Ishikawa (cell line): ENCODE results near the gene PTPRE.

Source experiments
- CEBPB ChIP-seq: IDR thresholded peaks from 2 replicates; pipeline ENCODE4 v1.6.1; 2012
- CREB1 ChIP-seq: IDR thresholded peaks from 2 replicates; pipeline ENCODE4 v1.6.1; 2012; ENCODE audit warnings: low read depth
- EGR1 ChIP-seq: IDR thresholded peaks from 2 replicates; pipeline ENCODE4 v1.6.1; 2012
- EP300 ChIP-seq: IDR thresholded peaks from 2 replicates; pipeline ENCODE4 v1.6.1; 2012; ENCODE audit warnings: borderline replicate concordance
- FOXM1 ChIP-seq: IDR thresholded peaks from 2 replicates; pipeline ENCODE4 v1.6.1; 2012; ENCODE audit warnings: low read depth, borderline replicate concordance
- NFIC ChIP-seq: IDR thresholded peaks from 2 replicates; pipeline ENCODE4 v1.6.1; 2012
- RAD21 ChIP-seq: IDR thresholded peaks from 2 replicates; pipeline ENCODE4 v1.6.1; 2012; ENCODE audit warnings: low read depth
- TAF1 ChIP-seq: IDR thresholded peaks from 2 replicates; pipeline ENCODE4 v1.6.1; 2012; ENCODE audit warnings: low read depth, mild to moderate bottlenecking
- TCF12 ChIP-seq: IDR thresholded peaks from 2 replicates; pipeline ENCODE4 v1.6.1; 2012; ENCODE audit warnings: low read depth
- TEAD4 ChIP-seq: IDR thresholded peaks from 2 replicates; pipeline ENCODE4 v1.6.1; 2012
- YY1 ChIP-seq: IDR thresholded peaks from 2 replicates; pipeline ENCODE4 v1.6.1; 2012; ENCODE audit warnings: low read depth
- ZBTB7A ChIP-seq: IDR thresholded peaks from 2 replicates; pipeline ENCODE4 v1.6.1; 2012; ENCODE audit warnings: low read depth
- TF ChIP-seq, protein P1 (sequence below): IDR thresholded peaks from 2 replicates; pipeline ENCODE4 v1.6.1; 2012
- TF ChIP-seq, protein P2 (sequence below): IDR thresholded peaks from 2 replicates; pipeline ENCODE4 v1.6.1; 2012
- TF ChIP-seq, protein P3 (sequence below): IDR thresholded peaks from 2 replicates; pipeline ENCODE4 v1.6.1; 2012; ENCODE audit warnings: low read depth, mild to moderate bottlenecking

Gene PTPRE

DNA sequence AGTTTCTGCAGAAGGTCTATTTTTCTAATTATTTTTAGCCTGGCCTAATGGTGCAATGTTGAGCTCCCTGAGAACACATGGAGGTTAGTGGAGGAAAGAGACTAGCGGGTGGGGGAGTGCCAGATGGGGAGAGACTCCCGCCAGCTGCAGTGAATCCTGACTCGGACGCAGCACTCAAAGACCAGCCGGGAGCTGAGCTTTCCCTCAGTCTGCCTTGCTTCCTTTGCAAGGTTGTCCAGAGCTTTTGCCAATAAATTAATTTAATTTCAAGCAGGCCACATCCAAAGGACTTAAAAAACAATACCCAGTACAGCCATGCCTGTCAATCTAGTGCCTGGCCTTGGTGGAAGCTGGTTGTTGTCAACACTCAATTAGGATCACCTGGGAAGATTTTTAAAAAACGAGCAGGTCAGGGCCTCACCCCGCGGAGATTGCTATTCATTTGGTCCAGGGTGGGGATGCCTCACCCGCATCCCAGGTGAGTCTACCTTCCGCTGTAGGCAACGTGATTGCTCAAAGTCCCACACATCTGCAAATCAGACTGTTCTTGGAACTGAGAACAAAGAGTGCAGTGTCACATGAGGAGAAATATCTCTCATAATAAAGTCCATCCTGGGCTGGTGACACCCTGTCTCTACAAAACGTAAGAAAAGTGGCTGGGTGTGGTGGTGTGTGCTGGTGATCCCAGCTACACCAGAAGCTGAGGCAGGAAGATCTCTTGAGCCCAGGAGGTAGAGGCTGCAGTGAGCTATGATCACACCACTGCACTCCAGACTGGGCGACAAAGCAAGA is 18.2 kb upstream of the PTPRE start:
- TF ChIP-seq CEBPB (no peak), TEAD4 (no peak), EGR1 (no peak)

DNA sequence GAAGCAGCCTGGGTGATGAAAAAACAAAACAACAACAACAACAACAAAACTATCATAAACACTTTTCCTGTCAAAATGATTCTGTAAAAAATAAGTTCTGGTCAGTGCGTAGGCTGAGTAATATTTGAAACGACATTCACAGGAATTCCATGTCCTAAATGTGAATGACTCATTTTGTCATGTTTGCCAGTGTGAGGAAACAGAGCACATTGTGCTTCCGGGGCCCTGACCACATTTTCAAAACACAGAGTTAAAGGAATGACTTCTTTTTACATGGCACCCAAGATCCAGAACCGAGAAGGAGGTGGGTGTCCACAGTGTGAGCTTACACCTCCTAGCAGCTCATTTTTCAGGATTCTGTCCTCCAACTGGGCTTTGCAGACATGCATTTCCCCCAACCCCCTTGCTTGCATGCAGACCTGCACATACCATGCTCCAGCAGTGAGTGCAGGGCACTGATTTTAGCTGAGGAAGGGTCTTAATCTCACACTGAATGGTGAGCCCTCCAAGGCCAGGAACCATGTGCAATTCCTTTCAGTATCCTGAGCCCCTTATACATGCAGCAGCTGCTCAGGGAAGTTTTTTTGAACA is 17.2 kb upstream of the PTPRE start:
- no peak for TF ChIP-seq YY1
- TF ChIP-seq, protein P1, sequence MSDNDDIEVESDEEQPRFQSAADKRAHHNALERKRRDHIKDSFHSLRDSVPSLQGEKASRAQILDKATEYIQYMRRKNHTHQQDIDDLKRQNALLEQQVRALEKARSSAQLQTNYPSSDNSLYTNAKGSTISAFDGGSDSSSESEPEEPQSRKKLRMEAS = no peak
- no peak for TF ChIP-seq CEBPB
- TF ChIP-seq EGR1 = no peak
- TF ChIP-seq NFIC = no peak
- TF ChIP-seq EP300 = no peak
- TF ChIP-seq TEAD4 = no peak
- TF ChIP-seq, protein P2, sequence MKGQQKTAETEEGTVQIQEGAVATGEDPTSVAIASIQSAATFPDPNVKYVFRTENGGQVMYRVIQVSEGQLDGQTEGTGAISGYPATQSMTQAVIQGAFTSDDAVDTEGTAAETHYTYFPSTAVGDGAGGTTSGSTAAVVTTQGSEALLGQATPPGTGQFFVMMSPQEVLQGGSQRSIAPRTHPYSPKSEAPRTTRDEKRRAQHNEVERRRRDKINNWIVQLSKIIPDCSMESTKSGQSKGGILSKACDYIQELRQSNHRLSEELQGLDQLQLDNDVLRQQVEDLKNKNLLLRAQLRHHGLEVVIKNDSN = no peak
- no peak for TF ChIP-seq FOXM1
- TF ChIP-seq TAF1 = no peak
- TF ChIP-seq TCF12 = no peak
- no peak for TF ChIP-seq CREB1
- TF ChIP-seq ZBTB7A = no peak
- no peak for TF ChIP-seq RAD21

DNA sequence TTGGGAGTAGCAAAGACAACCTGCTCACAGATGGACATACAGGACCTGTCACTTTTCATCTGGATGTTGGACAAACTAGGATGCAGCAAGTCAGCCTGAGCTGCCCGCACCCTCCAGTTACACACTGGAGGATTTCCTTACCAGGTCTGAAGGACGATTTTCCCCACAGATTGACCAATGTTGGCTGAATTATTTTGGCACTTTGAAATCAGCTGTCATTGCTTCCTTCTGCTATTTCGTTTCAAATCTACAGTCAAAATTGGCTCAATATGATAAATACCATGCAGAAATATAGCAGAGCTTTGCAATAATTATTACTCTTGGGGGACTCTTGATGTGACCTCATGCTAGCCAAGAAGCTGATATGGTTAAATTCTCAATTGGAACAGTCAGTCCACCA is 16.7 kb upstream of the PTPRE start:
- TF ChIP-seq CEBPB (no peak), EGR1 (no peak), RAD21 (no peak), YY1 (no peak), EP300 (no peak)
- TF ChIP-seq, protein P1 = no peak

DNA sequence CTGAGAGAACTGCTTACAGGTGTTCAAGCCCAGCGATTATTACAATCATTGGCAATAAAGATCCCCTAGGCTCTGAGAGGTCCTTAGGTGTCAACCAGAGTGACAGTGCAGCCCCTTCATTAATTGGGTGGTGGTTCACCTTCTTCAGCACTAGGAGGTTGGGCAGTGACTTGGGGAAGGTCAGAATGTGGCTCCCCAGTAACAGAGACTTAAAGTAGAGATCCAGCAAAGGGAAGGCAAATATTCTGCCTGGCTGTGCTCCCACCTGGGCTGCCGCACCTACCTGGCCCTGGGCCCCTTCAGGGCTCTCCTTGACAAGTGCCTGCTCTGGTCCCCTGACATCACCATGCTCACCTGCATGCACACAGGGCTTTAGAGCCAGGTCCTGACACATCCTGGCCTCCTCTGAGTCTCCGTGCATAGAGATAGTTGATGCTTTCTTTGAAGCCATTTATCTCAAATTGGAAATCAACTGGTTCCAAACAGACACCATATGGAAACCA is 16.0 kb upstream of the PTPRE start:
- no peak for TF ChIP-seq YY1

DNA sequence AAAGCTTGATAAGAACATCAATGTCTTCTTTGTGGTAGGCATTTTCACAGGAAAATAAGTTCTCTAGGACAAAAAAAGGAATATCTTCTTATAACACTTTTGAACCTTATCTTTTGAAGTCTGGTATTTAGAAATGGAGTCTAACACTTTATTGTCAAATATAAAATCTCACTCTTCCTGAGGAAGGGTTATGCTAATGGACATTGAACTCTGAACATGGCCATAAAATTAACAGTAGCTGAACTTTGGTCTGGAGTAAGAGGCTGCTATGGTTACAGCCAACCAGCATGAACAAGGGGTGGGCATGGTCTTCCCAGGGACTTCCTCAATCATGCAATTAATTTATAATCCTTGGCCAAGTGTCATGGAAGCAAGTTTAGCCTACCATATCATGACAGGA is 14.2 kb upstream of the PTPRE start, which contains the start of gene CLRN3:
Gene CLRN3, minus strand, starts transcription at position 199 of the 400 bp plus-strand sequence. Its CDS starts 157 bp downstream, at position 42.
- no peak for TF ChIP-seq TAF1
- no peak for TF ChIP-seq FOXM1
- TF ChIP-seq RAD21 = no peak
- TF ChIP-seq, protein P1 = no peak
- no peak for TF ChIP-seq ZBTB7A
- TF ChIP-seq CREB1 = no peak
- no peak for TF ChIP-seq YY1
- no peak for TF ChIP-seq TEAD4
- TF ChIP-seq NFIC = no peak
- no peak for TF ChIP-seq CEBPB
- no peak for TF ChIP-seq EGR1
- TF ChIP-seq TCF12 = no peak
- no peak for TF ChIP-seq EP300
- TF ChIP-seq, protein P3, sequence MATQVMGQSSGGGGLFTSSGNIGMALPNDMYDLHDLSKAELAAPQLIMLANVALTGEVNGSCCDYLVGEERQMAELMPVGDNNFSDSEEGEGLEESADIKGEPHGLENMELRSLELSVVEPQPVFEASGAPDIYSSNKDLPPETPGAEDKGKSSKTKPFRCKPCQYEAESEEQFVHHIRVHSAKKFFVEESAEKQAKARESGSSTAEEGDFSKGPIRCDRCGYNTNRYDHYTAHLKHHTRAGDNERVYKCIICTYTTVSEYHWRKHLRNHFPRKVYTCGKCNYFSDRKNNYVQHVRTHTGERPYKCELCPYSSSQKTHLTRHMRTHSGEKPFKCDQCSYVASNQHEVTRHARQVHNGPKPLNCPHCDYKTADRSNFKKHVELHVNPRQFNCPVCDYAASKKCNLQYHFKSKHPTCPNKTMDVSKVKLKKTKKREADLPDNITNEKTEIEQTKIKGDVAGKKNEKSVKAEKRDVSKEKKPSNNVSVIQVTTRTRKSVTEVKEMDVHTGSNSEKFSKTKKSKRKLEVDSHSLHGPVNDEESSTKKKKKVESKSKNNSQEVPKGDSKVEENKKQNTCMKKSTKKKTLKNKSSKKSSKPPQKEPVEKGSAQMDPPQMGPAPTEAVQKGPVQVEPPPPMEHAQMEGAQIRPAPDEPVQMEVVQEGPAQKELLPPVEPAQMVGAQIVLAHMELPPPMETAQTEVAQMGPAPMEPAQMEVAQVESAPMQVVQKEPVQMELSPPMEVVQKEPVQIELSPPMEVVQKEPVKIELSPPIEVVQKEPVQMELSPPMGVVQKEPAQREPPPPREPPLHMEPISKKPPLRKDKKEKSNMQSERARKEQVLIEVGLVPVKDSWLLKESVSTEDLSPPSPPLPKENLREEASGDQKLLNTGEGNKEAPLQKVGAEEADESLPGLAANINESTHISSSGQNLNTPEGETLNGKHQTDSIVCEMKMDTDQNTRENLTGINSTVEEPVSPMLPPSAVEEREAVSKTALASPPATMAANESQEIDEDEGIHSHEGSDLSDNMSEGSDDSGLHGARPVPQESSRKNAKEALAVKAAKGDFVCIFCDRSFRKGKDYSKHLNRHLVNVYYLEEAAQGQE = no peak
- TF ChIP-seq, protein P2 = no peak

DNA sequence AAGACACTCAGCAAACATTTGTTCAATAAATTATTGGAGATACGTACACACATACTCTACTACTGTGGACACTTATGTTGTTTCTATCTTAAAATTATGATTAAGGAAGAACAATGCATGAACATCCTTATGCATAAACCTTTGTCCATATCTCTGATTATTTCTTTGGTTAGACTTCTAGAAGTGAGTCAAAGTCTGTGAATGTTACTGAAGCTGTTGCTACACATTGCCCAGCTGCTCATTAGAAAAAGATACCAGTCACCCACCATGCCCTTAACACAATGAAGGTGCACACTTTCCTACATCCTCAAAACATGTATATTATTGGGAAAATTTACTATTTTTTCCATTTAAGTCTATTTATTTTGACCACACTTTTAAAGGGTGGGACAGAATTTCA is 12.8 kb upstream of the PTPRE start:
- TF ChIP-seq CEBPB (no peak), FOXM1 (no peak), NFIC (no peak), TAF1 (no peak), EP300 (no peak), YY1 (no peak), CREB1 (no peak), TCF12 (no peak)
- TF ChIP-seq, protein P3 = no peak
